GM18909 (cell line): ENCODE measurements around the gene STARD3.

ENCODE experiments used
- ATAC-seq: cut with Tn5 transposase; IDR thresholded peaks from one replicate; pipeline ENCODE4 v1.9.1; 2021; ENCODE audit warnings: mild to moderate bottlenecking; ENCODE audit not compliant: unreplicated experiment, poor library complexity

STARD3 gene

DNA sequence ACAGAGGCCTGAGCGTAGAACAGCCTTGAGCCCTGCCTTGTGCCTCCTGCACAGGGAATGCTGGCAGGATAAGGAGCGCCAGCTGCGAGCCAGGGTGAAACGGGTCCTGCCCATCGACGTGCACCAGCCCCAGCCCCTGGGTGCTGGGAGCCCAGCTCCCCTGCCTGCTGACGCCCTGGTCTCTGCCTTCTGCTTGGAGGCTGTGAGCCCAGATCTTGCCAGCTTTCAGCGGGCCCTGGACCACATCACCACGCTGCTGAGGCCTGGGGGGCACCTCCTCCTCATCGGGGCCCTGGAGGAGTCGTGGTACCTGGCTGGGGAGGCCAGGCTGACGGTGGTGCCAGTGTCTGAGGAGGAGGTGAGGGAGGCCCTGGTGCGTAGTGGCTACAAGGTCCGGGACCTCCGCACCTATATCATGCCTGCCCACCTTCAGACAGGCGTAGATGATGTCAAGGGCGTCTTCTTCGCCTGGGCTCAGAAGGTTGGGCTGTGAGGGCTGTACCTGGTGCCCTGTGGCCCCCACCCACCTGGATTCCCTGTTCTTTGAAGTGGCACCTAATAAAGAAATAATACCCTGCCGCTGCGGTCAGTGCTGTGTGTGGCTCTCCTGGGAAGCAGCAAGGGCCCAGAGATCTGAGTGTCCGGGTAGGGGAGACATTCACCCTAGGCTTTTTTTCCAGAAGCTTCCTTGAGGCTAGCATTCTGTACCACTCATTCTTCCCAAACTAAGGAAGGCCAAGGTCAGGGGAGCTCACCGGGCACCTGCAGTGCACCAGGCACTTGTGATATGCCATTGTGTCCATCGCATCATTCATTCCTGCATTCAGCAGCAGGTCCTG is 33.2 kb downstream of the STARD3 start:
- no peak for ATAC-seq

DNA sequence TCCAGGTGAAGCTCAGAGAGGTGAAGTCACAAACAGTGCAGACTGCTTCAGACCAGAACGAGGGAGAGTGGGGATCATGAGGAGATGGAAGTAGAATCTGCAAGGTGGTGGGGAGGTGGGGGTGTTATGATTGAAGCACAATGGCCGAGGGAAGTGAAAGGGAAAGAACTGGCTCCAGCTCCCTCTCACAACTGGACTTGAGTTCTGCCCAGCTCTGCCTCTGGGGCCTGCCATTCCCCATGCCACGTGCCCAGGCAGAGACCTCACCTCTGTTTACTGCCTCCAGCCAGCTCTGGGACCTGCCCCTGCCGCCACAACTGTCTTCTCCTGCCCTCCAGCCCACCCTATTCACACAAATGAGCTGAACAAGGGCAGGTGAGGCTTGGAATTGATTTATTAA is 33.8 kb downstream of the STARD3 start:
- ATAC-seq = no peak

DNA sequence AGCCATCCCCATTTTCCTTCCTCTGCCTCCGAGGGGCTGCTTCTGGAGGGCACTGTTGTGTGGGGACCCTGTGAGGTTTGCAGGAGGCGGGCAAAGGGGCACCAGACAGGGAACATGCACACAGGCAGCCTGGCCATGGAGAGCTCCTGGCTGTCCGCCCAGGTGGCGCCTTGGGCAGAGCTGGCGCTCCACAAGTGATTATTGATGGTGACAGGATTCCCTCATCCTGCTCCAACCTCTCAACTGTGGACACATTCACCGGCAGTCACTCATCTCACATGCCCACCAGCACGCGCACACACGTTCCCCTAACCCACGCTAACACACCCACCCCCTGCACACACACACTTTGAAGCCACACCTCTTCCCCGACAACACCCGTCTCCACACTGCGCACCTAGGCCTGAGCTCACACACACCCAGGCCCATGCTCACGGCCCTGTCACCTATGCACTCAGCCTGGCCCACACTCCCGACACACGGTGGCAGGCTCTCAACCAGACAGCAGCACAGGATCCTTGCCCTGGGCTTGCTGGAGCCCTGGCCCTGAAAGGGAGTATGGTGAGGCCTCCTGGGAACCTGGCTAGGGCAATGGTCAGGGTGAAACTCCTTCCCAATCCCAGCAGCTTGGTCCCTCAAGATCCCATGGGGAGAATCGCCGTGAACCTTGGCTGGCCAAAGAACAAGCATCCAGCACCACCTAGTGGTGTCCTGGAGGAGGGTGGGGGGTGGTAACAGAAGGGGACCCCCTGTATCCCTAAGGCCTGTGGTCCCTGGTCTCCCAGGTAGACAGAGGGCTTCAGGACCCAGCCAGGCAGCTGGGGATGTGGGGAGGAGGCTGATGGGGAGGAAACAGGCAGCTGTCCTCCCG is 34.9 kb downstream of the STARD3 start:
- no peak for ATAC-seq

DNA sequence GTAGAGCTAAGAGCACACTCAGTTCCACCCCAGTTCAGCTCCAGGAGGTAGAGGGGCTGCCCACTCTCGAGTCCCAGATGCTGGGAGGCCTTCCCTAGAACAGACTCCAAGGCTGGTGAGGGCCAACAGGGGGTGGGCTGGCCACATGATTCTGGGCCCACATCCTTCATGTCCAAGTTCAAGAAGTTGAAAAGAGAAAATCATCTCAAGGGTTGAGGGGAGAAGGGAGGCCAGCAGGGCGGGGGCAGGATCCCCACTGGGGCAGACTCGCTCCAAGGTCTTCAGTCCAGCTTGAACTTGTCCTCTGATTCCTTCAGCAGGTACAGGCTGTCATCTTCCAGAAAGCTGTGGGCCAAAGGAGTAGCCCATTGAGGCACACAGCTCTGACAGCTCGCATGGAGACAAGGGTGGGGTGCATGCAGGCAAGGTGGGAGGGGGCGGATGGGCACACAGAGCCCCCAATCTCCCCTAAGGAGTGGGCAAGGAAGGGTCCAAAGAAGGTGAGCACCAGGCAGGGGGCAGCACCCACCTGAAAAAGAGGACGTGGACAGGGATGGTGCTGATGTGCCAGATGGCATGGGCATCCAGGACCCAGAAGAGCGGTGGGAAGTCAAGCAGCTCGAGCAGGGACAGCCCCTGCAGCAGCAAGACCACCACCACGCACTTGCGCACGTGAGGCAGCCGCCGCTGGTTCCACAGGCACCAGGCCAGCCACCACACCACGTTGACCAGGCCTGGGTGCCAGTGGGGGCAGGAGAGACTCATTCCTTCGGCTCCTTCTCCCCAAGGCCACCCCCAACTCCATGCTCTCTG is 35.8 kb downstream of the STARD3 start:
- ATAC-seq = no peak

DNA sequence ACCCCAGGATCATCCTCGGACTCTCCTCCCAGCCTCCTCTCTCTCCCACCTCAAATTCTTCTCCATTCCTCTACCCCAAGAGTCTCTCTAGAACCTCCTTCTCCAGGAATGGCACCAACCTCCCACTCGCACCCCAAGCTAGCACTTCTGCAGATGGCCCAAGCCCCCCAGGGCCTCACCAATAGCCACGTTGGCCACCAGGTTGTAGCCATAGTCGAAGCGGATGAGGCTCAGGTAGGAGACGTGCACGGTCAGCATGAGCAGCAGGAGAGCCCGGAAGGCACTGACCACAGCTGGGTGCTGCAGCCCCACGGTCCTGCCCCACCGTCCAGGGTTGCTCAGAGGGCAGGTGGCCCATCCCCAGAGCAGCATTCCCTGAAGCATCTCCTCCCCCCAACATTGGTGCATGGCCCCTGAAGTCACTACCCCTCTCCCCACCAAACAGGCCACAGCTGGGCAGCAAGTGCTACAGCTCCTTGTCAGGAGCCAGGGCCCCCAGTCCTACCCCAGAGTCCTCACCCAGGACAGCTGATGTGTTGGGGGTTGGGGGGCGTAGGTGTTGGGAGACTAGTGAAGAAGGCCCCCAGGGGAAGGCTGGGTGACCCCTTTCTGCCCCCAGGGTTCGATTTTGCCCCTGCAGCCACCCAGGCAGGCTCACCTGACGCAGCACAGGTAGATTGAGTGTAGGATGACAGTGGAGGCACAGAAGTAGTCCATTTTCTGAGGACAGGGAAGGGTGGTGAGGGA is 36.6 kb downstream of the STARD3 start:
- ATAC-seq = no peak

DNA sequence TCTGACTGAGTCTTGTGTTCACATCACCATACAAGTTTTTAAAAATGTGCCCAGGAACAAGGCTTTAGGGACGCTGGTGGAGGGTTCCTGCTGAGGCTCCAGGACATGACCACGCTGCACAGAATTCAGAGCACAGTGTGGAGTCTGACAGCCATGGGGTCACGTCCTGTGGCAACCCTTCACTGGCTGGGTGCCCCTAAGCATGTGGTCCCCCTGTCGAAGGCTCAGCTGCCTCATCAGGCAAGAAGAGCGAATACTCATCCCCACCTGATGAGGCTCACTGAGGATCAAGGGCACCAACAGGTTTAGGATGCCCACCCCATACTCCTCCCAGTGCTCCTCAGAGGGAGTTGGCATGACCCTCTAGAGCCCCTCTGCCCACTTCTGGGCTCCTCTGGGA is 37.2 kb downstream of the STARD3 start:
- ATAC-seq = no peak

DNA sequence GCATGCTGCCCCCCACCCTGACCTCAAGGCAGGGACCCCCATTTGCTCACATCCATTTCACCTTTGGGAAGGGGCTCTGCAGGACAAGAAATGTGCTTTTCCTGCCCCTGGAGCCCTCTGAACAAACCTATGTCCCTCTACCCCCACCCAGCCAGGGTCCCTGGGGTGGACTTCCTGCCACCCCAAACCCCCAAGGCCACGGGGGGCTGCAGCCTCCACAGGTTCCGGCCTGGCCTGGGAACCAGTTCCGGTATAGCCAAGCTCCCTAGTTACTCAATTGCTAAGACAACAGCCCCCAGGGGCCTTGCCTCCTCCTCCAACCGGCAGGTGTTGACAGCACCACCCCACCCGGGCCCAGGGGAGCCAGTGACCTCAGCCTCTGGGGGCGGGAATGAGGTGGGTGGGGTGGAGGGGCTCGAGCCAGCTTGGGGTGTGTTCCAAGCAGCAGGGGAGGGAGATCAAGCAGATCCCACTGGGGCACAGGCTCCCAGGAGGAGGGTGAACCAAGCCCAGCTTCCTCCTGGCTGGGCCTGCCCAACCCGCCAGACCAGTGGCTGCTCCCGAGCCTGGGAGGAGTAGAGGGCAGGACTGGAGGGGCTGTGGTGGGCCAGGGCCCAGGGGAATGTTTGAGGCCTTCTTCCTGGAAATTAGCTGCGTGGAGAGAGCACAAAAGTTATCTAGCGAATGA is 37.9 kb downstream of the STARD3 start:
- ATAC-seq = no peak

DNA sequence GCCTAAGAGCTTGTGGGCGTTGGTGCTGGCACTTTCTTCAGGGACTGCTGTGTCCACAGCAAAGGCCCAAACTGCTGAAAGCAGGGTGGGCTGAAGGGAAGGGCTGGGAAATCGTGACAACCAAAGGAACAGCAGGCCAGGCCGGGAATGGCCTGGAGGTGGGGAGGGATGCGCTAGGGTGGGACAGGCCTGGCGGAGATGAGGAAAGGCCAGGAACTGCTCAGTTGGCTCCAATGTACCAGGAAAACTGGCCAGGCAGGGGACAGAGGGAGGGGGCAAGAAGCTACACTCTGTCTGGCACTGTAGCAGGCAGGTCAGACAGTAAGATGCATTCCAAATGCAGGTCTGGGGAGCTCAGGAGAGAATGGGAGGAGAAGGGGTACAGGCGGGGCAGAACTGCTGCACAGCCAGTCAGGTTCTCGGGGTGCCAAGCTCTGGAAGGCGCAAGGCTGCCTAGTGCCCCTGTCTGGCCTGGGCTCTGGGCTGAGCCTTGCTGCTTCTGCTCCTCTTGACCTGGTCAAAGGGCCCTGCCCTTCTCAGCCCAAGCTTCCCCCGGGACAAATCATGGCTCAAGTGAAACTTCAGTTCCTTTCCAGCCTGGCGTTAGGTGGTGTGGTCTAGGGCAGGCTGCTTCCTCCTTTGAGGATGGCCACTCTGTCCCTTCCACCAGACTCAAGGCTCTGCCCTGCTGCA is 38.6 kb downstream of the STARD3 start:
- no peak for ATAC-seq

DNA sequence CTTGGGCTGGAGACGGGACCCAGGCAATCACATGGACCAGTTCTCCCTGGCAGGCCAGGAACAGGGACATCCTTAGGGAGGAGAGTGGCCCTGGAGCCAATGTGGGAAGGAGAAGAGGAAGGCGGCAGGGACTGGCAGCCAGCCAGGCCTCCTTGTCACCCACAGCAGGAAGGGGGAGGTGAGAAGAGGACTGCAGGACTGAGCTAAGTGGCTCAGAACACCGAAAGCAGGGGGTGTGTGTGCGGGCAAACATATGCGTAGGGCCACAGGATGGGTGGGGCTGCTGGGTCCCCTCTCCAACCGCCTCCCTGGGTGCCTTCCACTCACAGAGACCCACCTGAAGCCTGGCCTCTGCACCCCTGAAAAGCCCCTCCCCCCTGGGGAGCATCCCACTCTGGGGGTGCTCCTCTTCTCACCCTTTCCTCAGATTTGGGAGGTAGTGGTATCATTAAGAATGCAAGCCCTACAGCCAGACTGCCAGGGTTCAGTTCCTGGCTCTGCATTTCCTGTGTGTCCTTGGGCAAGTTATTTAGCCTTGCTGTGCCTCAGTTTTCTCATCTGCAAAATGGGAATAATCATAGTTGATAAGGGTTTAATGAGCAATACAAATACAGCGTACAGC is 39.4 kb downstream of the STARD3 start:
- ATAC-seq = no peak

DNA sequence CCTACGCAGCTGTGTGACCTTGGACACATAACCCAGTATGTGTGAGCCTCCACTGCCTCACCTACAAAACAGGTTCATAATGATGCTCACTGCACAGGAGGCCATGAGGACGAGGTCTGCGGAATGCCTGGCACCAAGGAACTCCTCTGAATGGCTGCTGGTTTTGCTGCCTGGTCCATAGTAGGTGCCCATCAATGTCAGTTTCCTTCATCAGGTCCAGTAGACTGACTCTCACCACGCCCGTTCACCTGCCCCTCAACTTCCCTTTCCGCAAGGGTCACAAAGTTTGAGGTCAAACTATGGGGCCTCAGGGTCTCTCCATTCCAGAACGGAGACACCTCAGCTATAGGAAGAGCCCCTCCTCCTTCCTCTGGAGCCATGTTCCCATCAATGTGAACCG is 40.1 kb downstream of the STARD3 start:
- no peak for ATAC-seq

DNA sequence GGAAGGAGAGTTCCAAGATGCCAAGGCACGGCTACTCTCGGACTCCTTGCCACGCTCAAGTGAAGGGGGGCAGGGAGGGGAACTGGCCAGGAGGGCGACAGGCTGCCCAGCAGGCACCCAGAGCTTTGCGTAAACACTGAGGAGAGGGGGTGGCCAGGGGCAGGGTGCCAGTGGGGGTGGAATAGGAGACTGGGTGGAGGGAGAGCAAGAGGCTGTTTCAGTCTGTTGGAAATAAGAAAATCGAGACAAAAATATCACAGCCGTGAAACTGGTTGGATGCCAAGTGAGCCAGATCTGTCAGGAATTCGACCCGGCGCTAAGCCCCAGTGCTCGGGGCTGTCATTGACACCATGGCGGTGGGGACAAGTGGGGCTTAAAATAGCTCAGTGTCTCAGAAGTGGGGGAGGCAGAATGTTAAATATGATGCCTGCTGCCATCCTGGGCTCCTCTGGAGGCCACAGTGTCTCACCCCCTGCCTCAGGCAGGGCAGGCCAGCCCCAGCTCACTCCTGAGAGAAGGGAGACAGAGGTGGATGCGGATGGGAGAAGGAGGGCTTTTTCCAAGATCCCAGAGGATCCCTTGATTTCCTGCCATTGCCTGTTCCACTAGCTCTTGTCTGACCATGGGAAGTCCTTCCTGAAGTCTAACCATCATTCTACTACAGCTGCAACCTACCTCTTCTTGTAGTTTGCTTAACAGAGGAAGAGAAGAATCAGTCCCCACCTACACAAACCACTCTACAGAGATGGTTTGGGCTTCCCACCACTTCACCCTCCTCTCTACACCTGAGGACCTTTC is 40.8 kb downstream of the STARD3 start:
- no peak for ATAC-seq

DNA sequence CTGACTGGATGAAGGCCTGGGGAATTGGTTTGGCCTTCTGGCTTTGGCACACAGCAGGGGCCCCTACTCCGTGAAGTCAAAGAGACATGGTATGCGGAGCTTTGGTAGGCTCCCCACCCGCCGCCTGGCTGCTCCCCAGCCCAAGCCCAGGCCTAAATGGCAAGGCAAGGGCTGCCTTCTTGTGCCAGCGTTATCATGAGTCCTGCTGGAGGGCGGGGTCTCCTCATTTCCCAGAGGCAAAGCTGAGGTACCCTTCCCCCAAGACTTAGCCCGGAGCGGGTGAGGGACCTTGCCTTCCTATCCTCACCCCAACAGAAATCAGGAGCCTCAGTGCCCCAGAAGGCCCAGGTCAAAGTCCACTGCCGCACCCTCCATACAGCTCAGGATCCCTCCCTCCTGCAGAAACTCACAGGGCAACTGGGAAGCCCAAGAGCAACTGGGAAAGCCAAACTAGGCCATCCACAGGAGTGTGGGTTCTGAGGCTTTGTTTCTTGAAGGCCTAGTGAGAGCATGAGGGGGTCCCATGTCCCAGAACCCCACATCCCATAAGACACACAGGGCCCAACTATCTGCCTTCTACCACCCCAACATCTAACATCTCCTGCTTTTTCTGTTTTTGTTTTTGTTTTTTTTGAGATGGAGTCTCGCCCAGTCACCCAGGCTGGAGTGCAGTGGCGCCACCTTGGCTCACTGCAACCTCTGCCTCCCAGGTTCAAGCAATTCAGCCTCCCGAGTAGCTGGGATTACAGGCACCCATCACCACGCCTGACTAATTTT is 41.6 kb downstream of the STARD3 start:
- no peak for ATAC-seq

DNA sequence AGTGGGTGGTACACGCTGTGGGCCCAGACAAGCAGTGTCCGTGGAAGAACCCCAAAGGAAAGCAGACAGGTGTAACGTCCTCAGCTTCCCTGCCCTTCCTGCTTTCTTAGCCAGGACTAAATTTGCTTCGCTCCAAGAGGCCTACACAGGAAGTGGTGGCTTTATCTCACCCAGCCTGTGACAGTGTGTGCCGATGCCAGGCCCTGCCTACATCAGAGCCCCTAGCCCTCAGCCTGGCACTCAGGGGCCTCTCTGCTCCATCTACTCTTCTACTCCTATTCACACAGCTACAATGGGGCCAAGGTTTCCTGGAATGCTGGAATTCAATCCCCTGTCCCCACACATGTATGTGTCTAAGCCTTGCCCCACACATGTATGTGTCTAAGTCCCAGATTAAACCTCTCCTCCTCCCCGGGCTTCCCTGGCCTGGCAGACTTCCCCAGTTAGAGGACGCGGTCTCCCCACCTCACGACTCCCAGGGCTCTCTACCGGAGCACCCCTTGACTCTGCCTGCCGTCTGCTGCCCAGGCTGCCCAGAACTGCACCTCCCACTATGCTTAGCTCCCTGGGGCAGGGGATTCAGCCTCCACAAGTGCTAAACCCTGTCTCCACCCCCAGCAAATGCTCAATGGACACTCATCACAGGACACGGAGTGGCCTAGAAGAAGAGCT is 42.7 kb downstream of the STARD3 start:
- ATAC-seq = no peak

DNA sequence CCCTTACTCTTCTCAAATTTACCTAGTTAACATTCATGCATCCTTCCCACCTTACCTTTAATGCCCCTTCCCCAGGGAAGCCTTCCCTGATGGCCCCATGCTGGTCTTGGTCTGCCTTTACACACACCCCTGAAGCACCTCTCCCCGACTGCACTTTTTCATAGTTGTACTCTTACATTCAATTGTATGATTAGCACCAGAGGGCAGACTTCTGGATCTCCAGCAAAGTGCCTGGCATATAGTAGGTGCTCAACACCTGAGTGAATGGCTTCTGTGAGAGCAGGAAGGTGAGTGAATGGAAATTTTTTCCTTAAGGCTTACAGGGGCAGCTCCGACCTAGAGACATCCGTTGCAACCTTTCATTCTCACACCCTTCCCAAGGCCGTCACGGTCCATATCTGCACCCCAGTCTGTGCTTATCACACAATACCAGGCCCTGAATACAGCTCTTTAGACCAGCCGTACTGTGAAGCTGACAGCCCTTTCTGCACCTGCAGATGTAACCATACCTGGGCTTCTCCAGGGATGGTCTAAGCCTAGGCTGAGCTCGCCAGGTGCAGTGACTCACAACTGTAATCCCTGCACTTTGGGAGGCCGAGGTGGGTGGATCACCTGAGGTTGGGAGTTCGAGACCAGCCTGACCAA is 46.5 kb downstream of the STARD3 start:
- ATAC-seq = no peak

DNA sequence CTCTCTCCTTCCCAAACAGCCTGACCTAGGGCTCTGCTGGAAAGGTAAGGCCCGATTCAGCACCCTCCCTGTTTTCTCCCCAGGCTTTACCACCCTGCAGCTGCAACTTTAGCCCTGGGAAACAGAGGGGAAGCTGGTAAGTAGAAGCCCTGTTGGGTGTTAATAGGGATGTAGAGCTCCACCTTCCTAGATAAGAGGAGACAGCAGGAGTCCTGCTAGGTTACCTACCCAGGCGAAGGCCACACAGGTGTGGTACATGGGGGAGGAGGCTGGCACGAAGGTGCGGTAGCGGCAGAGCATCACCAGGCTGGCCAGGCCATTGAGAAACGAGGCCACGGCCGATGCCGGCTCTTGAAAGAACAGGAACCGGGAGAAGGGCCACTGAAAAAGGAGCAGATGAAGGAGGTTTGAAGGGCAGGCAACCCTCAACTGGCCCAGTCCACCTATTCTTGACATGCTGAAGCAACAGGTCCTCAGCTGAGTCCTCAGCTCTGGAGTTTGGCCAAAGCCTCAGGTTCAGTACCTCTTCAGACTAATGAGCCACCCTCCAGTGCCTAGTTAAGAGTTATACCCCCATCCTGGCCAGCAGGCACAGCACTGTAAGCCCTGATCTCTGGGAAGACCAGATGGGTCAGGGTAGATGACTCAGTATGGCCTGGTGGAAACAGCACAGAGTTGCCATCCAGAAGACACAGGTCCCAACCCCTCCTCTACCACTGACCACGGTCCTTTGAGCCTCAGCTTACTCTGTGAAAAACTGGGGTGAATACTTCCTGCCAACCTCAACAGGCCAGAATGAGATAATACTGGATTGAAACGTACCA is 47.6 kb downstream of the STARD3 start:
- ATAC-seq = no peak
